ENCODE measurements around the gene MIER2. TPM values are rescaled to one million over a fixed set of nuclear protein-coding genes. Genes with fewer than 3 reads are reported as not detected.

Gene MIER2
- total RNA-seq, 1 donor from 2014 or later, result 50.5 TPM

GRCh38 chr19:335072-335471, 9.5 kb downstream of the MIER2 start:
- TF ChIP-seq CTCF (IDR thresholded peaks at IDR 0.05; ENCODE audit: unreplicated experiment), result no peak
- Mint-ChIP-seq H3K4me1 (peaks cover 12% of the 10 kb centered on the region), H3K27ac (no peak overlapping the region), H3K27me3 (ENCODE audit: low read depth) (no peaks in the 10 kb centered on the region), H3K9me3 (peaks cover 22% of the 10 kb centered on the region), H3K36me3 (peaks cover 40% of the 10 kb centered on the region), H3K4me3 (no peak overlapping the region)
- no peak for DNase-seq (ENCODE audit: low spot score in 2 of 2, unreplicated experiment in 2 of 2)

GRCh38 chr19:334296-335071, 10.1 kb downstream of the MIER2 start:
- H3K4me3 Mint-ChIP-seq, result no peak overlapping the region
- H3K36me3 Mint-ChIP-seq, result peaks cover 40% of the 10 kb centered on the region
- H3K4me1 Mint-ChIP-seq, result peaks cover 12% of the 10 kb centered on the region
- DNase-seq (ENCODE audit: low spot score in 2 of 2, unreplicated experiment in 2 of 2), result no peak
- peak overlapping the region; percentile 17 for H3K27ac Mint-ChIP-seq
- H3K27me3 Mint-ChIP-seq (ENCODE audit: low read depth), result no peaks in the 10 kb centered on the region
- no peak for TF ChIP-seq CTCF (IDR thresholded peaks at IDR 0.05; ENCODE audit: unreplicated experiment)
- H3K9me3 Mint-ChIP-seq, result peaks cover 16% of the 10 kb centered on the region

GRCh38 chr19:330503-330902, 14.1 kb downstream of the MIER2 start:
- no peak for TF ChIP-seq CTCF (IDR thresholded peaks at IDR 0.05; ENCODE audit: unreplicated experiment)
- no peaks in the 10 kb centered on the region for H3K27me3 Mint-ChIP-seq (ENCODE audit: low read depth)
- no peak for DNase-seq (ENCODE audit: low spot score in 2 of 2, unreplicated experiment in 2 of 2)
- peaks cover 19% of the 10 kb centered on the region for H3K9me3 Mint-ChIP-seq
- H3K4me1 Mint-ChIP-seq, result peaks cover 10% of the 10 kb centered on the region
- H3K4me3 Mint-ChIP-seq, result no peak overlapping the region
- H3K27ac Mint-ChIP-seq, result no peak overlapping the region
- peaks cover 46% of the 10 kb centered on the region for H3K36me3 Mint-ChIP-seq

DNA sequence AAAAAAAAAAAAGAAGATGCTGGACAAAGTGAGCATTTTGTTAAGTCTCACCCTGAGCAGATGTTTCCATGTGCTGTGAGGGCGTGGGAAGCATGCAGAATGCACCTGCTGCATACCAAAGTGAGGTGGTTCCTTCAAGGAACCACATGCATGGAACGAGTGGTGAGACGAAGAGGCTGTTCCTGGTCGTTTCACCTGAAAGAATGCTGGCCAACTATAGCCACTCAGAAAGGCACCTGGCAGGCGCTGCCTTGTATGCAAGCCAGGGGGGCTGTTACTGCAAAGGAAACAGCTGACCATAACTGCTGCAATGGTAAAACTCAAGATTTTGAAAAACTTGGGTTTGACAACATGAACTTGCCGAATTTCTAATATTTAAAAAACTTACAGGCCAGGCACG, 14.7 kb downstream of the MIER2 start:
- Mint-ChIP-seq H3K27me3 (ENCODE audit: low read depth) (no peaks in the 10 kb centered on the region), H3K9me3 (peaks cover 19% of the 10 kb centered on the region), H3K4me1 (peaks cover 6% of the 10 kb centered on the region), H3K27ac (no peak overlapping the region), H3K36me3 (peaks cover 46% of the 10 kb centered on the region), H3K4me3 (no peak overlapping the region)
- no peak for TF ChIP-seq CTCF (IDR thresholded peaks at IDR 0.05; ENCODE audit: unreplicated experiment)
- DNase-seq (ENCODE audit: low spot score in 2 of 2, unreplicated experiment in 2 of 2), result no peak

DNA sequence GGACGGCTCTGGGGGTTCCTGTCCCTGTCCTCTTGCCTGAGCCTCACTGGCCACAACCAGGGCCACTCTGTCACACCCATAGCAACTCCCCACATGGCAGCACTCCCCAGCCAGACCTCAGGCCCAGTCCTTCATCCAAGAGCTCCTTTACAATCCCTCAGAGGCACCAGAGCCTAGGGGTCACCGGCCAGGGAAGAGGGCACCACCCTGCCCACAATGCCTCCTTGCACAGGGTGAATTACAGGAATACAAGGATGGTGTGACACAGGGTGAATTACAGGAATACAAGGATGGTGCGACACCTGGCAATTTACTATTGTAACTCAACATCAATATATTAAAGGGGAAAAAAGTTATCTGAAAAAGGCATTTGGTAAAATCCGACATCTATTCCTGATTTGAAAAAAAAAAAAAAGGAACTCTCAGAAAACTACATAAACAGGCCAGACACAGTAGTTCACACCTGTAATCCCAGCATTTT, 16.5 kb downstream of the MIER2 start:
- Mint-ChIP-seq H3K4me3 (no peak overlapping the region), H3K4me1 (no peaks in the 10 kb centered on the region), H3K27me3 (ENCODE audit: low read depth) (no peaks in the 10 kb centered on the region), H3K9me3 (peaks cover 19% of the 10 kb centered on the region), H3K36me3 (peaks cover 46% of the 10 kb centered on the region), H3K27ac (no peak overlapping the region)
- DNase-seq (ENCODE audit: low spot score in 2 of 2, unreplicated experiment in 2 of 2), result no peak
- TF ChIP-seq CTCF (IDR thresholded peaks at IDR 0.05; ENCODE audit: unreplicated experiment), result no peak
